GM18517 (cell line): ENCODE measurements around the gene DGLUCY.
"Not testable (repeated sequence)": the region's sequence is repeated elsewhere in the genome, so short reads cannot be mapped to it uniquely, and the experiment has no call there.

ENCODE experiments used
- ATAC-seq: cut with Tn5 transposase; IDR thresholded peaks from one replicate; pipeline ENCODE4 v1.9.1; 2021; ENCODE audit warnings: mild to moderate bottlenecking, moderate library complexity; ENCODE audit not compliant: unreplicated experiment

The DGLUCY gene

GRCh38 chr14:91108941-91109611 is 4.8 kb upstream of the DGLUCY start:
- ATAC-seq = no peak

- ATAC-seq = no peak
These were observed 2.4 kb upstream of the DGLUCY start for GRCh38 chr14:91111443-91111842.

GRCh38 chr14:91112194-91112593 is 1.7 kb upstream of the DGLUCY start:
- ATAC-seq = no peak

GRCh38 chr14:91114079-91115065 is 499 bp downstream of the DGLUCY start:
- ATAC-seq = peak; percentile 84

GRCh38 chr14:91115986-91116770 is 2.3 kb downstream of the DGLUCY start:
- ATAC-seq = no peak

GRCh38 chr14:91116913-91117588 is 3.2 kb downstream of the DGLUCY start:
- ATAC-seq = no peak

- no peak for ATAC-seq
These were observed 4.1 kb downstream of the DGLUCY start for GRCh38 chr14:91117960-91118359.

- ATAC-seq = no peak
These were observed 4.7 kb downstream of the DGLUCY start for GRCh38 chr14:91118511-91119068.

- ATAC-seq = no peak
These were observed 5.9 kb downstream of the DGLUCY start for GRCh38 chr14:91119556-91120311.

GRCh38 chr14:91123201-91123600 is 9.3 kb downstream of the DGLUCY start:
- no peak for ATAC-seq

GRCh38 chr14:91124406-91125270 is 10.8 kb downstream of the DGLUCY start:
- not testable (repeated sequence) for ATAC-seq

- no peak for ATAC-seq
These were observed 11.4 kb downstream of the DGLUCY start for GRCh38 chr14:91125271-91125660.

- no peak for ATAC-seq
These were observed 11.9 kb downstream of the DGLUCY start for GRCh38 chr14:91125801-91126200.

- no peak for ATAC-seq
These were observed 12.9 kb downstream of the DGLUCY start for GRCh38 chr14:91126761-91127160.

GRCh38 chr14:91127401-91127801 is 13.5 kb downstream of the DGLUCY start:
- no peak for ATAC-seq

GRCh38 chr14:91127924-91128323 is 14.1 kb downstream of the DGLUCY start:
- ATAC-seq = no peak

- ATAC-seq = no peak
These were observed 14.8 kb downstream of the DGLUCY start for GRCh38 chr14:91128699-91129098.

GRCh38 chr14:91129261-91129660 is 15.4 kb downstream of the DGLUCY start:
- no peak for ATAC-seq

- ATAC-seq = no peak
These were observed 21.2 kb downstream of the DGLUCY start for GRCh38 chr14:91135039-91135438.
